HG02852 (cell line): Measurements from ENCODE around the gene CRADD.
"Not testable (repeated sequence)": the region's sequence is repeated elsewhere in the genome, so short reads cannot be mapped to it uniquely, and the experiment has no call there.

Experiments used
- ATAC-seq: cut with Tn5 transposase; IDR thresholded peaks from one replicate; pipeline ENCODE4 v1.9.1; 2021; ENCODE audit warnings: mild to moderate bottlenecking, moderate library complexity; ENCODE audit not compliant: unreplicated experiment

The CRADD gene

DNA sequence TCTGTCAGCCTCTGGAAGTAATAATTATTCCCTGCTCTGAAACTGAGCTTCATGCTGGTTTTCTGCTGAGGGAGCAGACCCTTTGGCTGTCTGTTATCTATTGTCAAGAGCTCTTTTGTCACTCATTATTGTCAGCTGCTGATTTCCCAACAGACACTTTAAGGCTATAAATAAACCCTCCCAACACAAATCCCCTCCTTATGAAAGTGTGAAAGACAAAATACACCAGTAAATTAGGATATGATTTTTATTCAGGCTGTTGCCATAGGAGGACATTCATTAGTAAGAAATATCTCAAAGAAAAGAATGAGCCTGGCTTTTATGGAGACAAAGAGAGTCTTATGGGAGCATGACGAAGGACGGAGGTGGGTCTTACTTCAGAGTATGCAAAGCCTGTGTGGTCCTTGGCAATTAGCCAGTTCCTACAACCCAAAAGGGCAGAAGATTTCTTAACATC, 180.8 kb downstream of the CRADD start:
- ATAC-seq = no peak

DNA sequence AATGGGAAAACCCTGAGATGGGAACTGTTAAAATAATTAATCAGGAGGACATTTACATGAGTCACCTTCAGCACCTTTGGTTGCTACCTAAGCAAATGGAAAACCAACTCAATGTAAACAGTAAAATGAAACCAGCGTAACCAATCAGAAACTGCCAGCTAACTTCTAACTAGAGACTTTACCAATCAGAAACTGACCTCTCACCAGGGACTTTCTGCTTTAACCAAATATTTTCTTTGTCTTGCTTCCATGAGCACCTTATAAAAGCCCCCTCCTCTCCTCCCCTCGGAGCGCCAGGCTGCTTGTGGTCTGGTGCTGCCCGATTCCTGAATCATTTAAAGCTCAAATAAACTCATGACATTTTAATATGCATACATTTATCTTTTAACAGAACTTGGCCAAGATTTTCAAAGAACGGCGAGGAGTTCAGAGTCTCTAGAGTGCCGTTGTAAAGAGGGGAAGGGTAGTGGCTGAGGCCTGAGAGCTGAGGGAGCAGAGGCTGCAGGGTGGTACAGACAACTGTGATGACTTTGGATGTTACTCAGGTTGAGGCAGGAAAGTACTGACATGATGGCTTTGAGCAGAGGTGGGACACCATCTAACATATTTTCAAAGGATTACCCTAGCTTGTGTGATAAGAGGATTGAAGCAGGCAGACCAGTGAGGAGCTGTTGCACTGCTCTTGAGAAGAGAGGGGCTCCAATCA, 183.6 kb downstream of the CRADD start:
- no peak for ATAC-seq

DNA sequence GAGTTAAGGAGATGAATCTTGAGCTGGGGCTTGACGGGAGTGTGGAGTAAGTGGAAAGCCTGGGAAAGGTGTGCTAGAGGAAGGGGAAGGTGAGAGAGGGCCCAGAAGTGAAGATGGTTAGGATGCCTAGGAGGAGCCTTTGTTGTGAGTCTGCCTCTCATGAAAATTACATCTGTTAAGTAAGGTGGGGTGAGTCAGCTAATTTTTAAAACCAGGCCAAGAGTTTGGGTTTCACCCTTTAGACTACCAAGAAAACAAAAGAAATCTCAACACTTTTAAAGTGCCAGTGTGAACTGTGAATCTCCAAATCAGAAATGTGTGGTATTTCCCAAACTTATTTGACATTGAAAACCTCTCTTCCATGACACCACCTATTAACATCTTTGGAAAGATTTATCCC, 185.2 kb downstream of the CRADD start:
- ATAC-seq = no peak

DNA sequence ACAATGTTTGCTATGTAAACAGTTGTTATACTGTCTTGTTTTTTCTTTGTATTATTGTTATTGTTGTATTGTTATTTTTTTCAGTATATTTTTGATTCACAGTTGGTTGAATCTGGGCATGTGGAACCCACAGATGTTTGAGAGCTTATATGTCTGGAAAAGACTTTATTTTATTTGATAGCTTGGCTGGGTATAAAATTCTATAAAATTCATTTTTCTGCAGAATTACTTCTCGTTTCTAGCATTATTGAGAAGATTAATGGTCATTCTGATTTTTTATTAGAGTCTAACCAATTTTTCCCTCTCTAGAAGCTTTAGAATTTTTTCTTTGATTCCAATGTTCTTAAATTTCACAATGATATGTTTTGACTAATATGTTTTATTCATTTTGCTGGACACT, 188.6 kb downstream of the CRADD start:
- ATAC-seq = no peak

DNA sequence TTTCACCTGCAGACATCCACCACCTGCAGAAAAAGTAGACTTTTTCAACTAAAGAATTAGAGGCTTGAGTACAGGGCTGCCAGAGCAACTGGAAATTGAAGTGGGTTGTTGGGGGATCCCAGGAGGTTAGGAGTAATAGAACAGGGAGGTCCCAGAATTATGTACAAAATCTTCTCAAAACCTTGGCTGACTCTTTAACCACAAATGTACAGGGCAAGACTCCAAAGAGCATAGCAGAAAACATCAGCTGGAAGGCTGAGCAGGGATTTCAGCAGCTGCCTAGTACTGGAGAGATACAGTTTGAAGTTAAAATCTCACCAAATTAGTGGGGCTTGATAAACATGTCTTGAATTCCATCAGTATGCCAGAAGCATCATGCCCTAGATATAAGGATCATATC, 191.6 kb downstream of the CRADD start:
- ATAC-seq = no peak

DNA sequence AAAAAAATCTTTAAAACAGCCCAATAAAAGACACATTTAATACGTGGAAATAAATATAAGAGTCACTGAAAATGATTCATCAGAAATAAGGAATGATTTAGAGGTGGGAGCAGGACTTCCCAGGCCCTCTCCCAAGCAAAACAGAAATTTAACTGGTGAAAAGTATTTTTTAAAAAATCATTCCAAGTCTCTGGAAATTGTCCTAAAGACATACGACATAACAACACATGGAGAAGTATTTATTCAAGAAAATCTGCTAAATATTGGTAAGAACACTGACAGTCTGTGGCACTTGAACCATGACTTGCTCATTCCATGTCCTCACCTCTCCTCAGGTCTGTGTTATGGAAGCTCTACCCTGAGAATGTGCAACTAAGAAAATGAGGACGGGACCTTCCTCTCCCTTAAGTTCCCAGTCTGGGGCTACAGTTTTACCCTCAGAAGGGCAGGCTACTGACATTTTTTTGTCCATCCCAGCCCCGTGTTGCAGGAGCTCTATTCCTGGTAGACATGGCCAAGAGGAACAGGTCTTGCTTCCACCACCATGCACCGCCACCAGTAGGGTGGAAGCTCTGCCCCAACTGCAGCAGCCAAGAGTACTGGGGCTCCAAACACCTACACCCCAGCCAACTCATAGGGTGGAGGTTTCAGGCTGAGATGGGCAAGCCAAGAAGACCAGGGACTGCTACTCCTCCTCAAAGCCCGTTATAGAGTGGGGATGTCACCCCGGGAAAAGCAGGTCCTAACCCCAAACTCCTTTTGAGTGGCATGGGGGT, 193.0 kb downstream of the CRADD start:
- ATAC-seq = no peak

DNA sequence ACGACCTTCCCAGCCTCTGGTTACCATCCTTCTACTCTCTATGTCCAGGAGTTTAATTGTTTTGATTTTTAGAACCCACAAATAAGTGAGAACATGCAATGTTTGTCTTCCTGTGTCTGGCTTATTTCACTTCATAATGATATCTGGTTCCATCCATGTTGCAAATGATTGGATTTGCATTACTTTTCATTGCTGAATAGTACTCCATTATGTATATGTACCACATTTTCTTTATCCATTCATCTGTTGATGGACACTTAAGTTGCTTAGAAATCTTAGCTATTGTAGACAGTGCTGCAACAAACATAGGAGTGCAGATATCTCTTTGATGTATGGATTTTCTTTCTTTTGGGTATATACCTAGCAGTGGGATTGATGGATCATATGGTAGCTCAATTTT, 194.4 kb downstream of the CRADD start:
- ATAC-seq = not testable (repeated sequence)

DNA sequence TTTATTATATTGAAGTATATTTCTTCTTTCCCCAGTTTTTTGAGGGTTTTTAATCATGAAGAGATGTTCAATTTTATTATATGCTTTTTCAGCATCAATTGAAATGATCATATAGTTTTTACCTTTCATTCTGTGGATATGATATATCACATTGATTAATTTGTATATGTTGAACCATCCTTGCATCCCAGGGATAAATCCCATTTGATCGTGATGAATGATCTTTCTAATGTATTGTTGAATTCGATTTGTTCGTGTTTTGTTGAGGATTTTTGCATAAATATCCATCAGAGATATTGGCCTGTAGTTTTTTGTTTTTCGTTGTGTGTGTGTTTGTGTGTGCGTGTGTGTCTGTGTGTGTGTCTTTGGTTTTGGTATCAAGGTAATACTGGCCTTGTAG, 196.4 kb downstream of the CRADD start:
- ATAC-seq = no peak

DNA sequence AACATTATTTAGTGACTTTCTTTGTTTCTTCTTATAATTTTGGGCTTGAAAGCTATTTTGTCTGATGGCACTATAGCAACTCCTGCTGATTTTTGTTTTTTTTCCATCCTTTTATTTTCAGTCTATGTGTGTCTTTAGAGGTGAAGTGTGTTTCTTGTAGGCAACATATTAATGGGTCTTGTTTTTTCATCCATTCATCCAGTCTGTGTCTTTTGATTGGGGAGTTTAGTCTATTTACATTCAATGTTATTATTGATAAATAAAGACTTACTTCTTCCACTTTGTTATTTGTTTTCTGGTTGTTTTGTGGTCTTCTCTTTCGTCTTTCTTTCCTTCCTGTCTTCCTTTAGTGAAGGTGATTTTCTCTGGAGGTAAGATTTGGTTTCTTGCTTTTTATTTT, 198.0 kb downstream of the CRADD start:
- ATAC-seq = no peak

DNA sequence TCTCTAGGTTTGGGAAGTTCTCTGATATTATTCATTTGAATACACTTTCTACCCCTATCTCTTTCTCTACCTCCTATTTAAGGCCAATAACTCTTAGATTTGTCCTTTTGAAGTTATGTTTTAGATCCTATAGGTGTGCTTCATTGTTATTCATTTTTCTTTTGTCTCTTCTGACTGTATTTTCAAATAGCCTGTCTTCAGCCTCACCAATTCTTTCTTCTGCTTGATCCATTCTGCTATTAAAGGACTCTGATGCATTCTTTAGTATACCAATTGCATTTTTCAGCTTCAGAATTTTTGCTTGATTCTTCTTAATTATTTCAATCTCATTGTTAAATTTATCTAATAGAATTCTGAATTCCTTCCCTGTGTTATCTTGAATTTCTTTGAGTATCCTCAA, 199.2 kb downstream of the CRADD start:
- ATAC-seq = no peak

DNA sequence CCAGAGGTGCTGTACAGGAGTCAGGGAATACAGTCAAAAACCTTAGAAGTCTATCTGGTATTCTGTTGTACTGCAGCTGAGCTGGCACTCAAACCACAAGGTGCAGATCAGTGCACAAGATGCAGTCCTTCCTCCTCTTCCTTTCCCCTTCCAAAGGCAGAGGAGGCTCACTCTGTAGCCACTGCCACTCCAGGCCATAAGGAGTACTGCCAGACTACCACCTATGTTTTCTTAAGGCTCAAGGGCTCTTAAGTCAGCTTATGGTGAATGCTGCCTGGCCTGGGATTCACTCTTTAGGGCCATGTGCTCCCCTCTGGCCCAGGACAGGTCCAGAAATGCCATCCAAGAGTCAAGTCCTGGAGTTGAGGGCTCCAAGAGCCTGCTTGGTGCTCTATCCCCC, 200.3 kb downstream of the CRADD start:
- no peak for ATAC-seq

DNA sequence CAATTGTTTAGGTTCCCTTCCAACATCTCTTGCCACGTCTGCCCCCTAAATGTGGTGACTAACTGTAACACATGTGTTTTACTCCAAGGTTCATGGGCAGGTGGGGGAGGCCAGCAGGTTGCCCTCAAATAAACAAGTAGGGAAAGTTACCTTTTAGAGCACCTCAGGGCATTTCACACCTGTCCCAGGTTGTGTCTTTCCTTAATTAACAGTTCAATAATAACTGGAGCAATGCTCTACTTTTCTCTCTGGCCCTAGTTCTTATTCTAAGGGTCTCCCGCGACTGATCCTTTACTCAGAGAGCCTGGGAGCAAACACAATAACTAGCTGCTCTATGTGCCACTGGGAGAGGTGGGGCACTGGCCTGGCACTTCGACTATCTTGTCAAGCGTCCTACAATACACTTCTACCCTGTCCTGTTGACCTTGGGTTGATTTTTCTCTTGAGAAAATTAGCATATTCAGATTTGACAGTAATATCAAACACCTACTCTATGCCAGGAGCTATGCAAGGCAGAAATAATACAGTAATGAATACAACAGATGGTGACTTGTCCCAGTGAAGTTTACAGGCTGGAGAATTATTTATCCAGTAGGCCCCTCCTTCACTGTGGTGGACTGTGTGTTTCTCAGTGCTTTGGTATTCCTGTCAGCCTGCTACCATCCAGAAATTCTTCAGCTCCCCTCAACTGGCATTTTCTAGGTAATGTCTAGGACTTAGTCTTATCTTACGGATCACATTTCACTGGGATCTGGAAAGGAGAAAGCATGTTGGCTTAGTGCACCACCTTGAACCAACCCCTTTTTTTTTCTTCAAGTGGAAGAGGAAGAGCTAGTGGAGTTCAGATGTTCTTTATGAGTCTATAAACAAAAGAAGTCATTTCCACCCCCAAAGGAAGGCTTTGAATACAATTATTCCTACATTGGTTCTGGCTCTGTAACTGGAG, 202.6 kb downstream of the CRADD start:
- ATAC-seq = no peak

DNA sequence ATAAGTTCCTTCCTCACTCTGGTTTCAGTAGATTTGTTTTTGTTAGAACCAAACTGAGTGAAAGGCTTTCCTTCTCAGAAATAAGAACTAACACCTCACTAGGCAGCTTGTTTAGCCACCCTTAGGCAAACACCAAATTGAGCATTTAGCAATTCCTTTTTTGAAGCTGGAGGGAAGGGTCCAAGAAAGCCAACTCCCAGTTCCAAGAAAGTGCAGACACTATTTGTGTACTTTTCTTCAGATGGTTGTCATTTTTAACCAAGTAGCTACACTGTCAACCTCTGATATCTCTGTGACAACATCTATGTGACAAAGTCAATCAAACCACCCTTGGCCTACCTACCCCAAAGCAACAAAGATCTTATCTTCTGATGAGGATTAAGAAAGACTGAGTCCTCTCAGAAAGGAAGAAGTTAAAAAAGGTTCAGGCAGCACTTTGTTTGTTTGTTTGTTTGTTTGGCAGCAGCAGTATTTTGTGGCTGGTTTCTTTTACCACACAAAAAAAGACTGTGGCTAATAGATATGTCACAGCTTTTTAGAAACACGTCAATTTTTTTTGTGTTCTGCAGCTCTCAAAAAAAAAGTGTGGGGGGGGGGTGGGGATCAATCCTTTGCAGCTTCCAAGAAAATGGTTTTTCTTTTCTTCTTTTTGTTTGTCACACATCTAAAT, 203.8 kb downstream of the CRADD start:
- no peak for ATAC-seq

DNA sequence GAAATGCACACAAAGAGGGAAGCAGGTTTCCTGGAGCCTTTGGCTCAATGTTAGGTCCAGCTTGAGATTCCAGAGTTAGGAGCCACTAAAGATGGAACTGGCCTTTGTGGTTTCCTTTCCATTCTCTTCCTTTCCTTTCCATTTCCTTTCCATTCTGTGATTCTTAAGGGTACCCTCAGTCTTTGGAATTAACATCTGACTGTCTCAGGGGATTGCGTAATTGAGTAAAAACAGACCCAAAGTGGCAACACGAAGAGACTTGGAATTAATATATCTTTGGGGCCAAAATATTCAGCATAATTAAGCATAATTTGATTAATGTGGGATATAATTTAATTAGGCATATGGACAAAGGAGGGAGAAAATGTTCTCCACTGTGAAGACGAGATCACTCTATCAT, 205.6 kb downstream of the CRADD start:
- ATAC-seq = no peak

DNA sequence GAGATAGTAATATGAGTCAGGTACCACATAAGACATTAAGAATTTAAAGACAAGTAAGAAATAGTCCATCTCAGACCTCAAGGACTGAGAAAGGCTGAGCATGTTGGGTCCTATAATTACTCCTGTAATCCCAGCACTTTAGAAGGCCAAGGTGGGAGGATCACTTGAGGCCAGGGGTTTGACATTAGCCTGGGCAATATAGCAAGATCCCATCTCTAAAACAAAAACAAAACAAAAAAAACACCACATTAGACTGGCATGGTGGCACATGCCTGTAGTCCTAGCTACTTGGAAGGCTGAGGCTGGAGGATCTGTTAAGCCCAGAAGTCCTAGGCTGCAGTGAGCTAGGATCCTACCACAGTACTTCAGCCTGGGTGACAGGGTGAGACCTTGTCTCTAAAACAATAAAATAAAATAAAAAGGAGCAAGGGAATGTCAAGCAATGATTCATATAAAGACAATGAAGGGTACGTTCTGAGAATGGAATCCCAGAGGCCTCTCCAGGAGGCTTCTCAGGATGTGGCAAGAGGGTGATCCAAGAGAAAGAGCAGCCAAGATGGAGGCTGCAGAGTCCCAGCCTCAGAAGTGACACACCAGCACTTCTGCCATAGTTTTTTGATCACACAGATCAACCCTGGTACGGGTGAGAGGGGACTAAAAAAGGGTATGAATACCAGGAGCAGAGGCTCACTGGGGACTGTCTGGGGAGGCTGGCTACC, 206.4 kb downstream of the CRADD start:
- ATAC-seq = no peak

DNA sequence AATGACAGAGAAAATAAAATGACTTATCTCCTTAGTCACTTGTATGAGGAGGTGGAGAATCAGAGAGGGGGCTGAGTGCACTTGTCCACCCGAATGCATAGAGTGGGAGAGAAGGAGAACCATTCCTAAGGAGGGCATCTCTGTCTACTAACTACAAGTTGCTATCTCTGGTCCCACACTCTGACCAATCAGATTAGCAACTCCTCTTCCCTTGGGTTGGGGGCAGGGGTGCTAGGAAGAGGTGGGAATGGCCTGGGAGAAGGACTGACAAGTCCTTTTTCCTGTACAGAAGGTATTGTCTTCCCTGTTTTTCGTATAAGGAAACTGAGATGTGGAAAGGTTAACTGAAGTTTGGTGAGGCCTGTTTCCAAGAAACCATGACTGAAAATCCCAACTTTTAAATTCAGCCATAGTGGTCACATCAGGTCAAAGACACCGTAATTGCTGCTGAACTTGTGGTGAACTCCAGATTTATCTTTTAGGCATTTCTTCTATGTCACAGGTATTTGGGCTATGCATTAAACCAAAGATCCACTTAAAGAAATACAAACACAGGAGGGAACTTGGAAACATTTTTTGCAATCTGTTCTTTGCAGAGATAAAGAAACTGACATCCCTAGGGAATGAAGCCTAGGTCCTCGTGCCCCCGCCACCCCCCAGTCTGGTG, 207.8 kb downstream of the CRADD start:
- no peak for ATAC-seq

DNA sequence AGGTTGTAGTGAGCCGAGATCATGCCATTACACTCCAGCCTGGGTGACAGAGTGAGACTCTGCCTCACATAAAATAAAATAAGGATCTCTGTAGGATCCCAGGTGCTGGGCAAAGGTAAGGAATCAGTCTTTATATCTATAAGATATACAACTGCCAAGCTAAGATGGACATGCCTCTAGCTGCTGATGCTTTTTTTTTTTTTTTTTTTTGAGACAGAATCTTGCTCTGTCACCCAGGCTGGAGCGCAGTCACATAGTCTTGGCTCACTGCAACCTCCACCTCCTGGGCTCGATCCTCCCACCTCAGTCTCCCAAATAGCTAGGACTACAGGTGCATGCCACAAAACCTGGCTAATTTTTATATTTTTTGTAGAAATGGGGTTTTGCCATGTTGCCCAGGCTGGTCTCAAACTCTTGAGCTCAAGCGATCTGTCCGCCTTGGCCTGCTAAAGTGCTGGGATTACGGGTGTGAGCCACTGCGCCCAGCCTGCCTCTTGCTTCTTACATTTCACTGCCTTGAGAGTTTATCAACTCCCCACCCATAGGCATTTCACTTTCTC, 208.9 kb downstream of the CRADD start:
- not testable (repeated sequence) for ATAC-seq

DNA sequence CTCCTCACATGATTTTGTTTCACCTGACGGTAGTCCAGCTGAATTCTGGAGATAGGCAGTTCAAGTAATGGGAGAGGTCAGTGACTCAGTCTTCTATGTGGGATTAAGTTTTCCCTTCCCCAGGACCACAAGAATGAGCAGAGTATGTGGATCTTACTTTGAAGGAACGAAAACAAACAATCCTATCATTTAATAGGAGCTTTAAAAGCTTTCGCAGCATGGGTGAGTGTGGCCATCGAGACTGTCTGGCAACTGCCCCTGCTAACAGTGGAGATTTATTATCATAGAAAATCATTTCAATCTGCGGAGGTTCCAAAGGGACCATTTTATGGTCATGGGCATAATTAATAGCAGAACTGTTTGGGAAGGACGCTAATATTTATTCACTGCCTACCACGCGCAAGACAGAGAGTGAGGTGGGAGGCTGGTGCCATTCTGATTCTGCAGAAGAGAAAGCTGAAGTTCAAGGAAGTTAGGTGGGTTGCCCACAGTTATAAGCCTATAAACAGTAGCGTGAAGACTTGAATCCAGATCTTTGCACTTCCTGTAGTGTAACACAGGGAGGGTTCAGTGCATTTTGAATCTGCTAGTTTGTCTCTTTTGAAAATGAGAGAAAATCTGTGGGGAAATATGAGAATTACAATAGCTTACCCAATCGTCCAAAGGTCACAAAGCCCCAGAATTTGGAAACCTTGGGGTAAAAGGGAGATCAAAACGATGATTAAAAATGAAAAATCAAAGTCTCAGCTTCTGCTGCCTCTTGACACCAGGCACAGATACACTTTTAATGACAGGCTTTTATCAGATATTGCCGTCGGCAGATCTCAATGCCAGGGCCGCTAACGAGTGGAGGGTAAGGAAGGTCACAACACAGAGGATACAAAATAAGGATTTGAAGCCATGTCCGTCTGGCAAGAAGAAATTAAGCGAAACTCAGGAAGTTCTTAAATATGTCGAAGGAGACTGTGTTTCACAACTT, 209.6 kb downstream of the CRADD start:
- no peak for ATAC-seq
